ENCODE results near the gene SNRPD1.

DNA sequence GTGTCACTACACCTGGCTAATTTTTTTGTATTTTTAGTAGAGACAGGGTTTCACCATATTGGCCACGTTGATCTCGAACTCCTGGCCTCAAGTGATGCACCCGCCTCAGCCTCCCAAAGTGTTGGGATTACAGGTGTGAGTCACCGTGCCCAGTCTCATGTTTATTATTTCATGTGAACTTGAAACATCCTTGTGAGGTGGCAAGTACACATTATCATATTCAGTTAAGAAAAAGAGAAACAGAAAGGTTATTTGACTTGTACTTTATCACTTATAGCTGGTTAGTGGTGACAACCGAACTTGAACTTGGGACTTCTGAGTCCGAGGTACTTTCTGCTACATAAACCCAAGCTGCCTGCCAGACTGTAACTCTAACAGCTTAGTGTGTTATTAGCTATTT, 68.0 kb downstream of the SNRPD1 start:
- TF ChIP-seq, protein P1, sequence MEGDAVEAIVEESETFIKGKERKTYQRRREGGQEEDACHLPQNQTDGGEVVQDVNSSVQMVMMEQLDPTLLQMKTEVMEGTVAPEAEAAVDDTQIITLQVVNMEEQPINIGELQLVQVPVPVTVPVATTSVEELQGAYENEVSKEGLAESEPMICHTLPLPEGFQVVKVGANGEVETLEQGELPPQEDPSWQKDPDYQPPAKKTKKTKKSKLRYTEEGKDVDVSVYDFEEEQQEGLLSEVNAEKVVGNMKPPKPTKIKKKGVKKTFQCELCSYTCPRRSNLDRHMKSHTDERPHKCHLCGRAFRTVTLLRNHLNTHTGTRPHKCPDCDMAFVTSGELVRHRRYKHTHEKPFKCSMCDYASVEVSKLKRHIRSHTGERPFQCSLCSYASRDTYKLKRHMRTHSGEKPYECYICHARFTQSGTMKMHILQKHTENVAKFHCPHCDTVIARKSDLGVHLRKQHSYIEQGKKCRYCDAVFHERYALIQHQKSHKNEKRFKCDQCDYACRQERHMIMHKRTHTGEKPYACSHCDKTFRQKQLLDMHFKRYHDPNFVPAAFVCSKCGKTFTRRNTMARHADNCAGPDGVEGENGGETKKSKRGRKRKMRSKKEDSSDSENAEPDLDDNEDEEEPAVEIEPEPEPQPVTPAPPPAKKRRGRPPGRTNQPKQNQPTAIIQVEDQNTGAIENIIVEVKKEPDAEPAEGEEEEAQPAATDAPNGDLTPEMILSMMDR (conservative IDR thresholded peaks at IDR 0.05; ENCODE audit: low read depth in 2 of 2): no peak
- TF ChIP-seq POLR2AphosphoS5 (IDR thresholded peaks at IDR 0.05; ENCODE audit: low read depth) (no peak), EZH2 (IDR thresholded peaks at IDR 0.05; ENCODE audit: low read depth, unreplicated experiment) (no peak), ZNF462 (CRISPR knock-in tag; IDR thresholded peaks at IDR 0.05) (no peak), STAT1 (IDR thresholded peaks at IDR 0.05; ENCODE audit: unreplicated experiment) (no peak), CREB1 (CRISPR knock-in tag; IDR thresholded peaks at IDR 0.05; ENCODE audit: low read depth) (no peak), NANOG (IDR thresholded peaks at IDR 0.05; ENCODE audit: borderline replicate concordance) (no peak), EZH2phosphoT487 (IDR thresholded peaks at IDR 0.05; ENCODE audit: unreplicated experiment) (no peak)
- TF ChIP-seq, protein P2, sequence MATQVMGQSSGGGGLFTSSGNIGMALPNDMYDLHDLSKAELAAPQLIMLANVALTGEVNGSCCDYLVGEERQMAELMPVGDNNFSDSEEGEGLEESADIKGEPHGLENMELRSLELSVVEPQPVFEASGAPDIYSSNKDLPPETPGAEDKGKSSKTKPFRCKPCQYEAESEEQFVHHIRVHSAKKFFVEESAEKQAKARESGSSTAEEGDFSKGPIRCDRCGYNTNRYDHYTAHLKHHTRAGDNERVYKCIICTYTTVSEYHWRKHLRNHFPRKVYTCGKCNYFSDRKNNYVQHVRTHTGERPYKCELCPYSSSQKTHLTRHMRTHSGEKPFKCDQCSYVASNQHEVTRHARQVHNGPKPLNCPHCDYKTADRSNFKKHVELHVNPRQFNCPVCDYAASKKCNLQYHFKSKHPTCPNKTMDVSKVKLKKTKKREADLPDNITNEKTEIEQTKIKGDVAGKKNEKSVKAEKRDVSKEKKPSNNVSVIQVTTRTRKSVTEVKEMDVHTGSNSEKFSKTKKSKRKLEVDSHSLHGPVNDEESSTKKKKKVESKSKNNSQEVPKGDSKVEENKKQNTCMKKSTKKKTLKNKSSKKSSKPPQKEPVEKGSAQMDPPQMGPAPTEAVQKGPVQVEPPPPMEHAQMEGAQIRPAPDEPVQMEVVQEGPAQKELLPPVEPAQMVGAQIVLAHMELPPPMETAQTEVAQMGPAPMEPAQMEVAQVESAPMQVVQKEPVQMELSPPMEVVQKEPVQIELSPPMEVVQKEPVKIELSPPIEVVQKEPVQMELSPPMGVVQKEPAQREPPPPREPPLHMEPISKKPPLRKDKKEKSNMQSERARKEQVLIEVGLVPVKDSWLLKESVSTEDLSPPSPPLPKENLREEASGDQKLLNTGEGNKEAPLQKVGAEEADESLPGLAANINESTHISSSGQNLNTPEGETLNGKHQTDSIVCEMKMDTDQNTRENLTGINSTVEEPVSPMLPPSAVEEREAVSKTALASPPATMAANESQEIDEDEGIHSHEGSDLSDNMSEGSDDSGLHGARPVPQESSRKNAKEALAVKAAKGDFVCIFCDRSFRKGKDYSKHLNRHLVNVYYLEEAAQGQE (IDR thresholded peaks at IDR 0.05; ENCODE audit: unreplicated experiment): no peak

All from GM23338 (cell line).